PFSK-1 (cell line): ENCODE measurements around the gene THBS3. TPM values are rescaled to one million over a fixed set of nuclear protein-coding genes. Genes with fewer than 3 reads are reported as not detected.

Experiments used
- FOXP2 ChIP-seq: optimal IDR thresholded peaks from 2 replicates; pipeline ENCODE3; 2011; ENCODE audit warnings: borderline replicate concordance, control low read depth, inconsistent platforms; ENCODE audit not compliant: insufficient read depth; ENCODE audit errors: extremely low read length, extremely low read depth
- POLR2AphosphoS5 ChIP-seq: IDR thresholded peaks from 2 replicates; pipeline ENCODE4 v1.6.1; 2012; ENCODE audit warnings: low read depth, mild to moderate bottlenecking, control low read depth, low read length, moderate library complexity
- REST ChIP-seq, 2 experiments: IDR thresholded peaks; 2 replicates each; pipeline versions ENCODE4 v1.6.1 to v1.8.0; 2011 to 2012; ENCODE audit warnings: low read depth in 2 of 2, low read length in 2 of 2, control low read depth in 1 of 2, inconsistent platforms in 1 of 2, mild to moderate bottlenecking in 1 of 2, moderate library complexity in 1 of 2; ENCODE audit not compliant: insufficient read depth in 1 of 2
- SIN3A ChIP-seq: IDR thresholded peaks from 2 replicates; pipeline ENCODE4 v1.6.1; 2012; ENCODE audit warnings: mild to moderate bottlenecking, low read length, moderate library complexity, borderline replicate concordance; ENCODE audit not compliant: insufficient read depth
- TAF1 ChIP-seq: IDR thresholded peaks from 2 replicates; pipeline ENCODE4 v1.6.1; 2012; ENCODE audit warnings: low read length, control low read depth, borderline replicate concordance; ENCODE audit not compliant: insufficient read depth
- polyA plus RNA-seq: library from polyadenylated mRNA; unstranded; fragments of >200 nt; gene quantifications from one replicate; pipeline ENCODE4 v1.2.1, GENCODE V29; 2012; ENCODE audit warnings: low read depth, missing spikeins; ENCODE audit not compliant: insufficient read length

Gene THBS3
- 14.3 TPM for polyA plus RNA-seq

GRCh38 chr1:155207806-155208540, at the start of gene THBS3:
TSS of gene THBS3 (minus strand) at chr1:155207897. CDS start at chr1:155207876, 21 bp downstream.
- TF ChIP-seq POLR2AphosphoS5: no peak
- TF ChIP-seq TAF1: no peak
- TF ChIP-seq FOXP2: no peak
- TF ChIP-seq SIN3A: no peak
- TF ChIP-seq REST (IDR thresholded peaks at IDR 0.05; ENCODE audit: insufficient read depth in 1 of 2, low read depth in 2 of 2, low read length in 2 of 2): no peak

GRCh38 chr1:155256058-155256852, 48.6 kb upstream of the THBS3 start:
- TF ChIP-seq SIN3A: no peak
- TF ChIP-seq REST (IDR thresholded peaks at IDR 0.05; ENCODE audit: insufficient read depth in 1 of 2, low read depth in 2 of 2, low read length in 2 of 2): no peak
- TF ChIP-seq TAF1: no peak
- TF ChIP-seq POLR2AphosphoS5: no peak
- no peak for TF ChIP-seq FOXP2

- 0 out of 4 replicates have a peak, but pooled peaks of 1 of the 2 experiments have one; percentile 52 for TF ChIP-seq REST (IDR thresholded peaks at IDR 0.05; ENCODE audit: insufficient read depth in 1 of 2, low read depth in 2 of 2, low read length in 2 of 2)
- peak; percentile 89; the same call in 1 of the 2 replicates for TF ChIP-seq SIN3A
- peak; percentile 96 for TF ChIP-seq POLR2AphosphoS5
- TF ChIP-seq FOXP2: no peak
- peak; percentile 96 for TF ChIP-seq TAF1
Measured at GRCh38 chr1:155255243-155256007, 47.7 kb upstream of the THBS3 start, which contains the start of gene ENTREP3. TSS of gene ENTREP3 (minus strand) at chr1:155255483. CDS start at chr1:155254877, 606 bp downstream.

- TF ChIP-seq REST (IDR thresholded peaks at IDR 0.05; ENCODE audit: insufficient read depth in 1 of 2, low read depth in 2 of 2, low read length in 2 of 2) (no peak), FOXP2 (no peak), TAF1 (no peak), POLR2AphosphoS5 (no peak), SIN3A (no peak)
Measured at GRCh38 chr1:155254714-155255242, 47.1 kb upstream of the THBS3 start.
